ENCODE data around the gene CAV2.

CAV2 gene

GRCh38 chr7:116499168-116500077 is at the start of gene CAV2:
Gene CAV2 (plus strand): TSS chr7:116499738. CDS start chr7:116499782, 44 bp downstream.
- peak within 1 kb of the TSS; percentile 46; the same call in 1 of the 2 replicates for H3K27ac ChIP-seq
- TF ChIP-seq, protein P1, sequence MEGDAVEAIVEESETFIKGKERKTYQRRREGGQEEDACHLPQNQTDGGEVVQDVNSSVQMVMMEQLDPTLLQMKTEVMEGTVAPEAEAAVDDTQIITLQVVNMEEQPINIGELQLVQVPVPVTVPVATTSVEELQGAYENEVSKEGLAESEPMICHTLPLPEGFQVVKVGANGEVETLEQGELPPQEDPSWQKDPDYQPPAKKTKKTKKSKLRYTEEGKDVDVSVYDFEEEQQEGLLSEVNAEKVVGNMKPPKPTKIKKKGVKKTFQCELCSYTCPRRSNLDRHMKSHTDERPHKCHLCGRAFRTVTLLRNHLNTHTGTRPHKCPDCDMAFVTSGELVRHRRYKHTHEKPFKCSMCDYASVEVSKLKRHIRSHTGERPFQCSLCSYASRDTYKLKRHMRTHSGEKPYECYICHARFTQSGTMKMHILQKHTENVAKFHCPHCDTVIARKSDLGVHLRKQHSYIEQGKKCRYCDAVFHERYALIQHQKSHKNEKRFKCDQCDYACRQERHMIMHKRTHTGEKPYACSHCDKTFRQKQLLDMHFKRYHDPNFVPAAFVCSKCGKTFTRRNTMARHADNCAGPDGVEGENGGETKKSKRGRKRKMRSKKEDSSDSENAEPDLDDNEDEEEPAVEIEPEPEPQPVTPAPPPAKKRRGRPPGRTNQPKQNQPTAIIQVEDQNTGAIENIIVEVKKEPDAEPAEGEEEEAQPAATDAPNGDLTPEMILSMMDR (conservative IDR thresholded peaks at IDR 0.05): no peak

- no peak overlapping the region for H3K27ac ChIP-seq
- TF ChIP-seq, protein P1 (conservative IDR thresholded peaks at IDR 0.05): no peak
Measured at GRCh38 chr7:116449950-116450349, 49.6 kb upstream of the CAV2 start.

- TF ChIP-seq, protein P1 (conservative IDR thresholded peaks at IDR 0.05): no peak
- H3K27ac ChIP-seq: no peak overlapping the region
Measured at GRCh38 chr7:116451957-116452729, 47.4 kb upstream of the CAV2 start.

GRCh38 chr7:116454377-116454776 is 45.2 kb upstream of the CAV2 start:
- H3K27ac ChIP-seq: no peak overlapping the region
- TF ChIP-seq, protein P1 (conservative IDR thresholded peaks at IDR 0.05): no peak

DNA sequence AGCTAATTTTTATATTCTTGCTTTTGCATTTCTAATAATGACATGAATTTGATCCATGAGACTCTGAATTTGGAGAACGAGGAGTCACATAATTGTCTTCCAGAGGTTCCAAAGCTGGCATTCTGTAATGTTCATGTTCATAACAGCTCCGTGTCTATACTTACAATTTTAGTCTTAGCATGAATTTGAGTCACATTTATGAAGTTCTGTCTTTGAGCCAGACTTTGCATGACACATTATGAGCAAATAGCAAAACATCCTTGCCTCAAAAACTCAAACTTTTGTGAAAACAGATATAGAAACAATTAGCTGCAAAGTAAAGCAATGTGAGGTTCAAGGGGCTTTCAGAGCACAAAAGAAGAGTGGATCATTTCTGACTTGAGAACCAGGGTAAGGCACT is 44.5 kb upstream of the CAV2 start:
- TF ChIP-seq, protein P1 (conservative IDR thresholded peaks at IDR 0.05): no peak
- H3K27ac ChIP-seq: no peak overlapping the region

- TF ChIP-seq, protein P1 (conservative IDR thresholded peaks at IDR 0.05): no peak
- no peak overlapping the region for H3K27ac ChIP-seq
Measured at GRCh38 chr7:116455499-116455898, 44.0 kb upstream of the CAV2 start.

GRCh38 chr7:116461500-116461899 is 38.0 kb upstream of the CAV2 start:
- TF ChIP-seq, protein P1 (conservative IDR thresholded peaks at IDR 0.05): no peak
- no peak overlapping the region for H3K27ac ChIP-seq

Data from VCaP (cell line).